Colonic mucosa (tissue), 4 donors: ENCODE results near the gene TEX36. TPM values are rescaled to one million over a fixed set of nuclear protein-coding genes. Genes with fewer than 3 reads are reported as not detected.

Experiments used
- DNase-seq: peaks from one replicate; pipeline ENCODE4 v3.0.0-alpha.2; 2020
- H3K27ac ChIP-seq: fragments of 200-600 bp; one replicate; pipeline ENCODE4 v1.8.0; 2021
- H3K27me3 ChIP-seq: fragments of 200-600 bp; one replicate; pipeline ENCODE4 v1.8.0; 2021
- H3K36me3 ChIP-seq: fragments of 200-600 bp; one replicate; pipeline ENCODE4 v1.8.0; 2021
- H3K4me1 ChIP-seq: fragments of 200-600 bp; one replicate; pipeline ENCODE4 v1.8.0; 2021; ENCODE audit warnings: mild to moderate bottlenecking
- H3K4me3 ChIP-seq: fragments of 200-600 bp; one replicate; pipeline ENCODE4 v1.8.0; 2021
- H3K9ac ChIP-seq, 2 donors: one replicate each; pipeline ENCODE4 v1.7.0; 2013; ENCODE audit warnings: control low read depth in 2 of 2, low read depth in 2 of 2, low read length in 2 of 2
- H3K9me3 ChIP-seq: fragments of 200-600 bp; one replicate; pipeline ENCODE4 v1.8.0; 2021
- CTCF ChIP-seq: fragments of 200-600 bp; IDR thresholded peaks from one replicate; pipeline ENCODE4 v1.8.0; 2022; ENCODE audit warnings: antibody characterized with exemption, mild to moderate bottlenecking
- intact Hi-C: fragments of 100-400 bp; cut with DNase I; formaldehyde crosslinking; loops from one replicate; pipeline ENCODE4 v1.14.1; 2022
- total RNA-seq, 2 donors: library from RNA; stranded (reverse); fragmentation: NEBNext Ultra II Directional in 1 of 2; extraction: Animal tissue kit (Norgen Biotek cat#: 25700) in 1 of 2; gene quantifications; one replicate each; pipeline ENCODE4 v1.2.1, GENCODE V29; 2021
- donor health status: healthy.
- donor health status: DM: no; HTN: no; CAD: no.
- donor health status: DM: no; HTN: no; CAD: no.

TEX36 gene
- total RNA-seq, 2 donors from 2014 or later = not detected

GRCh38 chr10:125694883-125695282 is 11.9 kb upstream of the TEX36 start:
- no peak for TF ChIP-seq CTCF
- H3K27me3 ChIP-seq = no peaks in the 10 kb centered on the region
- intact Hi-C loops = no loop called here

GRCh38 chr10:125693524-125693847 is 10.5 kb upstream of the TEX36 start:
- no peak for DNase-seq
- H3K4me3 ChIP-seq = no peak overlapping the region
- H3K4me1 ChIP-seq = no peaks in the 10 kb centered on the region
- no peak for TF ChIP-seq CTCF
- no peaks in the 10 kb centered on the region for H3K9me3 ChIP-seq
- no peaks in the 10 kb centered on the region for H3K36me3 ChIP-seq
- H3K27me3 ChIP-seq = no peaks in the 10 kb centered on the region
- no peak overlapping the region for H3K27ac ChIP-seq
- intact Hi-C loops = no loop called here
- no peak overlapping the region for H3K9ac ChIP-seq

More at GRCh38 chr10:125694883-125695282, 11.9 kb upstream of the TEX36 start:
- Histone ChIP-seq H3K9me3 (no peaks in the 10 kb centered on the region), H3K36me3 (no peaks in the 10 kb centered on the region), H3K4me1 (no peaks in the 10 kb centered on the region), H3K27ac (no peak overlapping the region), H3K4me3 (no peak overlapping the region), H3K9ac (no peak overlapping the region)
- DNase-seq = no peak

- no peaks in the 10 kb centered on the region for H3K36me3 ChIP-seq
Observed at GRCh38 chr10:125692601-125693523, 9.9 kb upstream of the TEX36 start.

GRCh38 chr10:125692196-125692595 is 9.2 kb upstream of the TEX36 start:
- no peak for TF ChIP-seq CTCF
- intact Hi-C loops = no loop called here
- Histone ChIP-seq H3K36me3 (no peaks in the 10 kb centered on the region), H3K4me3 (no peak overlapping the region), H3K9me3 (no peaks in the 10 kb centered on the region), H3K27me3 (no peaks in the 10 kb centered on the region), H3K4me1 (no peaks in the 10 kb centered on the region), H3K27ac (no peak overlapping the region), H3K9ac (no peak overlapping the region)
- DNase-seq = no peak

More at GRCh38 chr10:125692601-125693523, 9.9 kb upstream of the TEX36 start:
- no peaks in the 10 kb centered on the region for H3K9me3 ChIP-seq
- H3K9ac ChIP-seq = no peak overlapping the region
- intact Hi-C loops = no loop called here
- no peak overlapping the region for H3K27ac ChIP-seq
- TF ChIP-seq CTCF = no peak
- DNase-seq = no peak
- H3K27me3 ChIP-seq = no peaks in the 10 kb centered on the region
- no peak overlapping the region for H3K4me3 ChIP-seq
- H3K4me1 ChIP-seq = no peaks in the 10 kb centered on the region

- H3K4me3 ChIP-seq = no peak overlapping the region
- no peaks in the 10 kb centered on the region for H3K4me1 ChIP-seq
- H3K27ac ChIP-seq = no peak overlapping the region
- TF ChIP-seq CTCF = no peak
- H3K9me3 ChIP-seq = no peaks in the 10 kb centered on the region
- H3K36me3 ChIP-seq = no peaks in the 10 kb centered on the region
- DNase-seq = no peak
- H3K9ac ChIP-seq = no peak overlapping the region
- intact Hi-C loops = no loop called here
- no peaks in the 10 kb centered on the region for H3K27me3 ChIP-seq
Observed at GRCh38 chr10:125691160-125691981, 8.4 kb upstream of the TEX36 start.
